GM21529 (cell line): ENCODE measurements around the gene MSLN.

Experiments
- ATAC-seq: cut with Tn5 transposase; IDR thresholded peaks from one replicate; pipeline ENCODE4 v1.9.1; 2021; ENCODE audit not compliant: unreplicated experiment

MSLN gene

DNA sequence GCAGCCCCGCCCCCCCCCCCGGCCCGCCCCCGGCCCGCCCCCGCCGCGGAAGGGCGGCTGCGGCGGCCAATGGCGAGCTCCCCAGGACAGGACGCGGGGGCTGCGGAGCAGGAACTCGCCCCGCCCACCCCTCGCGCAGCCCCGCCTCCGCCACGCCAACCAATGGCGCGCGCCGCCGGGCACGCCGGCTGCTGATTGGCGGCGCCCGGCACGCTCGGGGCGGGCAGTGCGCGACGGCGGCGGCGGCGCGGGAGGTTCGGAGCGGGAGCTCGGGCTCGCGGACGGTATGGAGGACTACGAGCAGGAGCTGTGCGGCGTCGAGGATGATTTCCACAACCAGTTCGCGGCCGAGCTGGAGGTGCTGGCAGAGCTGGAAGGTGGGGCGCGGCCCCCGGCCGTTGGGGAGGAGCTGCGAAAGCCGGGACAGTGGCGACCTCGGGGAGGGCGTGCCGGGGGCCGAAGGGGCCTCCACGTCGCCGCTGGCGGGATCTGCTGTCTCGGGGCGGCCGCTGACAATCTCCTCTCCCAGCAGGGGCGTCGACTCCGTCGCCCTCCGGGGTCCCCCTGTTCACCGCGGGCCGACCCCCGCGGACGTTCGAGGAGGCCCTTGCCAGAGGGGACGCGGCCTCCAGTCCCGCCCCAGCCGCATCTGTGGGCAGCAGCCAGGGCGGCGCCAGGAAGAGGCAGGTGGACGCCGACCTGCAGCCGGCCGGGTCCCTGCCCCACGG, 28.0 kb downstream of the MSLN start, which contains the start of gene CHTF18:
Gene CHTF18, plus strand, starts transcription at position 222 of the 728 bp plus-strand sequence. Its CDS starts 65 bp downstream, at position 287.
- peak; percentile 65 for ATAC-seq

DNA sequence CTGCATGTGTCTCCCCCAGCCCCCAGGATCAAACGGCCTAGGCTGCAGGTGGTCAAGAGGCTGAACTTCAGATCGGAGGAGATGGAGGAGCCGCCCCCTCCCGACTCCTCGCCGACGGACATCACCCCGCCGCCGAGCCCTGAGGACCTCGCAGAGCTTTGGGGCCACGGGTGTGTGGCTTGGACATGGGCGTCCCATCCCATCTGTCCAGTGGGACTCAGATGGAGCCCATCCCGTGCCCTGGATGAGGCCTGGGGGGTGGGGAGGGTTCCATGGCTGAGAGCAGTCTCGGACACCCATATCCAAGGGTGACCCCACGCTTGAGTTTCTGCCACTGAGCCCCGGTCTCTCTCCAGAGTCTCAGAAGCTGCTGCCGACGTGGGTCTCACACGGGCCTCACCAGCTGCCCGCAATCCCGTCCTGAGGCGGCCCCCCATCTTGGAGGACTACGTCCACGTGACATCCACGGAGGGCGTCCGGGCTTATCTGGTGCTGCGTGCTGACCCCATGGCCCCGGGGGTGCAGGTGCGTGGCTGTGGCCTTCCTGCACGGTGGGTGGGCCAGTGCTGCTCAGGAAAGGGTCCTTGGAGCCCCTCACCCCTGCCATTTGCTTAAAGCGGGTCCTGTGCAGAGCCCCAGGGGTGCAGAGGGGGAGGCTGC, 28.8 kb downstream of the MSLN start:
- ATAC-seq, result no peak

GRCh38 chr16:790086-790485, 29.6 kb downstream of the MSLN start:
- ATAC-seq, result no peak

DNA sequence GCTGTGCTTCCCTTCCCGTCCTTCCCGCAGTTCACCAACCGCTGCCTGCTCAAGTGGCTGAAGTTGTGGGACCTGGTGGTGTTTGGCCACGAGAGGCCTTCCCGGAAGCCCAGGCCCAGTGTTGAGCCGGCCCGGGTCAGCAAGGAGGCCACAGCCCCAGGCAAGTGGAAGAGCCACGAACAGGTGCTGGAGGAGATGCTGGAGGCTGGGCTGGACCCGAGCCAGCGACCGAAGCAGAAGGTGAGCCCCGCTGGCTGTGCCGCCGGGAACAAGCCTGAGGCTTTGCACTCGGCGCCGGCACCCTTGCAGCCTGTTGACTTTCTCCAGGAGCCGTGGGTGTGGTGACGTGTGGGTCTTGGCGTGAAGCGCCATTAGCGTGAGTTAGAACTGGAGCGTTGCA, 30.6 kb downstream of the MSLN start:
- no peak for ATAC-seq

- no peak for ATAC-seq
Observed at GRCh38 chr16:792221-792995, 31.9 kb downstream of the MSLN start.

DNA sequence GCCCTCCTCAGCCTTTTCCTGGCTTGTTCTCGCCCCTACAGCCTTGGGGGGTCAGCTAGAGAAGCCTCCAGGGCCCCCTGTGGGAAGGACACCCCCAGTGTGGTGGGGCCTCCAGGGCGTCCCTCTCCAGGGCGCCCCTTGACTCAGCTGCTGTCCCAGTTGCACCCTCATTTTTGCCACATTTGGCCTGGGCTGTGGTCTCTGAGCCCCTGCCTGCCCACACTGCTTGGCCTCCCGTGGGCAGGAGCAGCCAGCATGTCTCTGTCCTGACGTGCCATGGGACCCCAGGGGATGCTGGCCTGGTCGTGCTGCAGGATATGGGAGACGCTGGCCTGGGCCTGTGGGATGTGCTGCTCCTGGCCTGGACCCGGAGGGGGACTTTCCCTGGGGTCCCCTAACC, 32.9 kb downstream of the MSLN start:
- no peak for ATAC-seq

DNA sequence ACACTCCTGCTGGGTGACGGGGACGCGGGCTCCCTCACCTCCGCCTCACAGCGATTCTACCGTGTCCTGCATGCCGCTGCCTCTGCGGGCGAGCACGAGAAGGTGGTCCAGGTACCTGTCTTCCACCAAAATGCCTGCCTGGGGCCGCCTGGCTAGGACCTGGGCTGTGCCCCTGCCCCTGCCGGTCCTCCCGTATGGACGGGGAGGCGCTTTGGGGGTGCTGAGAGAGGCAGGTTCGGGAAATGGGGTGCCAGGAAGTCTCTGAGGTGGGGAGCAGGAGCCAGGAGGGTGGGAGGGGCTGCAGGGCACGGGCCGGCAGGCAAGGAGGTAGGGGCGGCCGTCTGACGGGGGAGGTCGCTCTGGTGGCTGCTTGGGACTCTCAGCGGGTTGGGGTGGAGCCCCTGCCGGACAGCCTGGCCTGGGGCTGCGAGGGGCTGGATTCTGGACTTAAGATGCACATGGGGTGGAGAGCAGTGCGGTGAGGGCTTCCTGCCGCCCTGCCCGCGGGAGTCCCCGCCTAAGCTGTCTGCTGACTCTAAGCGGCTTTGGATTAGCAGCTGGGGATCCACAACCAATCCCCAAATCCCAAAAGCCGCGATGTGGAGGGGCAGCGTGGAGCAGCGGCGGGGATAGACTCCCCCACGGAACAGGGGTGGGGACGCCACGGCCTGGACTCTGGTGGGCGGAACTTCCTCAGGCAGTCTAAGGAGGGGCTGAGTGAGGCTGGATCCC, 33.7 kb downstream of the MSLN start:
- ATAC-seq, result no peak

GRCh38 chr16:794853-795466, 34.4 kb downstream of the MSLN start:
- no peak for ATAC-seq

DNA sequence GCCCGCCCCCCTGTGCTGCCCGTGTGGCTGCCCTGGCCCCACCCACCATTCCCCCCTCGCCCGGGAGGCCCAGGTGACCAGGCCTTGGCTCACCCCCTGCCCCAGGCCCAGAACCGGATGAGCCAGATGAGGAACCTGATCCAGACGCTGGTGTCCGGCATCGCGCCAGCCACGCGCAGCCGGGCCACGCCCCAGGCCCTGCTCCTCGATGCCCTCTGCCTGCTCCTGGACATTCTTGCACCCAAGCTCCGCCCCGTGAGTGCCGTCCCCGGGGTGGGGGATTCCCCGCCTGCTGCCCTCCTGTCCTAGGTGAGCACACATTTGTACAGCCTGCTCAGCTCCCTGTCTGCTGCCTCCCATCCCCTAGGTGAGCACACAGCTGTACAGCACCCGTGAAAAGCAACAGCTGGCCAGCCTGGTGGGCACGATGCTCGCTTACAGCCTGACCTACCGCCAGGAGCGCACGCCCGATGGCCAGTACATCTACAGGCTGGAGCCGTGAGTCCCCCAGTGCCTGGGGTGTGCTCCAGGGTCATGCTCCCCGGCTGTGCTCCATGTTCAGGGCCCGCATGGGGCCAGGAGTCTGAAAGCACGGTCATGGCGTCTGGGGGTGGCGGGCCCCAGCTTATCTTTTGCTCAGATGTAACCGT, 35.2 kb downstream of the MSLN start:
- ATAC-seq, result no peak

GRCh38 chr16:796296-797119, 36.0 kb downstream of the MSLN start:
- ATAC-seq, result no peak

GRCh38 chr16:797120-797420, 36.5 kb downstream of the MSLN start:
- ATAC-seq, result no peak

DNA sequence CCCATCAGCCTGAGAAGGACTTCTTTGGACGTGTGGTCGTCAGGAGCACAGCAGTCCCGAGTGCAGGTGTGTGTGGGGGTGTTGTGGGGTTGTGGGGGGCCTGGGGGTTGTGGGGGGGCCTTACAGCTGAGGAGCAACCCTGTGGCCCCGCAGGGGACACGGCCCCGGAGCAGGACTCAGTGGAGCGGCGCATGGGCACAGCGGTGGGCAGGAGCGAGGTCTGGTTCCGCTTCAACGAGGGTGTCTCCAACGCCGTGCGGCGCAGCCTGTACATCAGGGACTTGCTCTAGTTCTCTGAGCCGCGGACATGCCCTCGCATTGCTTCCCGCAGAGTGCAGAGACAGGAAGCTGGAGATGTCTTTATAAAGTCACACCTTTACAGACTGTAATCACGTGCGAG, 37.2 kb downstream of the MSLN start:
- no peak for ATAC-seq

GRCh38 chr16:798666-799065, 38.1 kb downstream of the MSLN start:
- ATAC-seq, result no peak

DNA sequence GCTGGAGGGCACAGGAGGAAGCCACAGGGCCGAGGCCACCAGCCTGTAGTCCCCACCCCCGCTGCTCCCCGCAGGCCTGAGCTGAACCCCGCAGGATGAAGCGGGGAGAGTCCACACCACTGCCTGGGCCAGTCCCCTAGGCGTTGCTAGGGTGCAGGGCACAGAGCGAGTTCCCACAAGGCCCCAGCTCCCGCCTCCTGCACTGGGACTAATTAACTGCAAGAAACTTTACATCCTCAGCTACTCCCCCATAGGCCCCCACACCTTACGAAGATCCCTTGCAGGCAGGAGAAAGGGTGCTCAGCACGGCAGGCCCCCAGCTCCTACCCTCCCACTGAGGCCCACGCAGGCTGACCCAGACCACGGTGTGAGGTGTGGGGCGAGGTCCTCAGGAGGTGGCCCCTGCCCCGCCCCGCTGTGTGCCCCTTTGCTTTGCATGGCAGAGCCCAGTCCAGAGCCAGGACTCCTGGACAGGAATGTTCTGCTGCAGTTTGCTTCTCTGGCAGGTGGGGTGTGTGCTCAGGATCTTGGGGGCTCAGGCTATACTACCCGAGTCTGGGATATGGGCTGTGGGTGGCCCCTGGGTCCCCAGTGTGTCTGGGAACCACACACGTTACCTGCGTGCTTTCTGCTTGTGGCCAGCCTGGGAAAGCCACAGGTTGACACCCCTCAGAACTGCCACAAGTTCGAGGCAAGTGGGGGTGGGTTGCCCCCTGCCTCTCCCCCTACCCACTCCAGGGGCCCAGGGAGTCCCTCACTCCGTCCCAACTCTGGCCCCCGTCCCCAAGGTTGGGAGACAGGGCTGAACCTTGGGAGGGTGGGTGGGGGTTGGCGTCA, 38.8 kb downstream of the MSLN start:
- ATAC-seq, result no peak

- ATAC-seq, result no peak
Observed at GRCh38 chr16:799948-800833, 39.7 kb downstream of the MSLN start, which contains the start of gene GNG13. Gene GNG13 (minus strand): TSS chr16:800734. CDS start chr16:799077, 1,657 bp downstream.

DNA sequence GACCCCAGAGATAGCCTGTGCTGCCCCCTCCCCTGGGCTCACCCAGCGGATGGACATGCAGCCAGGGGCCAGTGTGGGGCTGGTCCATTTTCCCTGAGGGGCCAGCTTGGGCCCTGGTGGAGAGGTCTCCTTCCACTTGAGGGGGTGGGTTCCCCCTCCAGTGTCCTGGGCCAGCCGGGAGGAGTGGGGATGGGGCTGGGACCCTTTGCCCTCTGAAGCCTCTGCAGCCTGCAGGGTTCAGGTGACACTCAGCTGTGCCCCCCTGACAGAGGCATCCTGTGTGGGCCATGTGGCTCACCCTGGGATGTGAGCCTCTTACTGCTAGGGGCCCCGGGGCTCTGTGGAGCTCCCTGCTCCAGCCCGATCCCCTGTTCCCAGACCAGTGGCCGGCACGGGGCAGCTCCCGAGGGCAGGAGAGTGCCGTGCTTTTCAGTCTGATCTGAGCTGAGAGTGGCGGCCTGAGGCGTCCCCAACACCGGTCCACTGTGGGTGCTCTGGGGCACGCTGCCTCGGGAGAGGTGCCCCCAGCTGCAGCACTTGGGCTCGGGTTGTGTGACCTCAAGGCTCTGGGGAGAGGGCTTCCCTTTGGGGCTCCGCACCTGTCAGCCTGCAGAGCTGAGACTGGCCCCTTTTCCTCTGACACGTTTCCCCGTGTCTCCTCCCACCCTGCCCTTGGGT, 40.4 kb downstream of the MSLN start:
- ATAC-seq, result no peak
